HTR-8/SVneo (cell line): Measurements from ENCODE around the gene KHSRP.
A peak's percentile ranks its signal among the peaks of the same experiment; 100 is the strongest.
"Not testable (repeated sequence)": the region's sequence is repeated elsewhere in the genome, so short reads cannot be mapped to it uniquely, and the experiment has no call there.

Experiments used
- DNase-seq: peaks from one replicate; pipeline ENCODE4 v3.0.0; 2011; ENCODE audit warnings: low spot score, mixed read lengths; ENCODE audit not compliant: insufficient read length
- FAIRE-seq: peaks from 2 replicates; lab custom pipeline; 2011; peaks lifted over from hg19 to GRCh38; lab: Jason Lieb, UNC

The KHSRP gene

GRCh38 chr19:6451583-6452222, 27.1 kb upstream of the KHSRP start:
- DNase-seq (no peak), FAIRE-seq (no peak)

GRCh38 chr19:6450166-6450565, 25.6 kb upstream of the KHSRP start:
- FAIRE-seq = no peak
- no peak for DNase-seq

- DNase-seq (no peak), FAIRE-seq (no peak)
Measured at GRCh38 chr19:6448045-6448444, 23.4 kb upstream of the KHSRP start.

GRCh38 chr19:6446452-6446851, 21.8 kb upstream of the KHSRP start:
- DNase-seq (no peak), FAIRE-seq (no peak)

- FAIRE-seq = no peak
- no peak for DNase-seq
Measured at GRCh38 chr19:6443986-6444385, 19.4 kb upstream of the KHSRP start.

- DNase-seq (no peak), FAIRE-seq (no peak)
Measured at GRCh38 chr19:6442087-6442688, 17.6 kb upstream of the KHSRP start.

GRCh38 chr19:6440905-6441304, 16.3 kb upstream of the KHSRP start:
- DNase-seq = no peak
- FAIRE-seq = no peak

GRCh38 chr19:6439743-6440142, 15.1 kb upstream of the KHSRP start:
- FAIRE-seq (no peak), DNase-seq (no peak)

GRCh38 chr19:6433663-6434062, 9.1 kb upstream of the KHSRP start, which contains the start of gene SLC25A41:
SLC25A41 (minus strand) TSS chr19:6433763; CDS start chr19:6433693, 70 bp downstream.
- no peak for FAIRE-seq
- DNase-seq = no peak

GRCh38 chr19:6433165-6433564, 8.6 kb upstream of the KHSRP start:
- FAIRE-seq (peak; percentile 28), DNase-seq (no peak)

GRCh38 chr19:6431891-6432290, 7.3 kb upstream of the KHSRP start:
- no peak for FAIRE-seq
- DNase-seq = no peak

- FAIRE-seq = no peak
- no peak for DNase-seq
Measured at GRCh38 chr19:6429419-6430221, 5.0 kb upstream of the KHSRP start.

GRCh38 chr19:6428692-6429418, 4.2 kb upstream of the KHSRP start:
- FAIRE-seq, DNase-seq: not testable (repeated sequence)

GRCh38 chr19:6427131-6427530, 2.5 kb upstream of the KHSRP start:
- DNase-seq (no peak), FAIRE-seq (no peak)

- DNase-seq (no peak), FAIRE-seq (no peak)
Measured at GRCh38 chr19:6425732-6426620, 1.4 kb upstream of the KHSRP start.

- DNase-seq (peak; percentile 99), FAIRE-seq (peak; percentile 99)
Measured at GRCh38 chr19:6424939-6425731, 524 bp upstream of the KHSRP start.

GRCh38 chr19:6423499-6424194, 964 bp downstream of the KHSRP start:
- no peak for FAIRE-seq
- DNase-seq = peak; percentile 60
